HepG2 (cell line): Measurements from ENCODE around the gene DOP1B. TPM values are rescaled to one million over a fixed set of nuclear protein-coding genes. Genes with fewer than 3 reads are reported as not detected.
A peak's percentile ranks its signal among the peaks of the same experiment; 100 is the strongest.

Experiments used
- BCL6 ChIP-seq: IDR thresholded peaks from 2 replicates; pipeline ENCODE4 v1.6.1; 2016; ENCODE audit warnings: missing genetic modification reagents, missing compliant biosample characterization
- EEA1 ChIP-seq: sonication (generic); formaldehyde crosslinking; IDR thresholded peaks from 2 replicates; pipeline ENCODE4 v1.5.1; 2020; ENCODE audit warnings: mild to moderate bottlenecking, missing genetic modification reagents, borderline replicate concordance
- MED1 ChIP-seq: sonication (generic); formaldehyde crosslinking; IDR thresholded peaks from 2 replicates; pipeline ENCODE4 v1.4.0; 2020; ENCODE audit warnings: missing genetic modification reagents
- SMARCC2 ChIP-seq: fragments of 450-650 bp; IDR thresholded peaks from 2 replicates; pipeline ENCODE4 v1.6.1; 2017; ENCODE audit warnings: antibody characterized with exemption, mild to moderate bottlenecking
- TAF1 ChIP-seq: sonication (generic); formaldehyde crosslinking; IDR thresholded peaks from 2 replicates; pipeline ENCODE4 v1.4.0; 2020; ENCODE audit warnings: missing genetic modification reagents
- ZFP1 ChIP-seq: IDR thresholded peaks from 2 replicates; pipeline ENCODE4 v1.6.1; 2016
- ZMYM3 ChIP-seq: sonication (generic); formaldehyde crosslinking; IDR thresholded peaks from 2 replicates; pipeline ENCODE4 v1.5.1; 2020; ENCODE audit warnings: mild to moderate bottlenecking, missing genetic modification reagents
- ZNF224 ChIP-seq: sonication (generic); formaldehyde crosslinking; IDR thresholded peaks from 2 replicates; pipeline ENCODE4 v1.5.0; 2020; ENCODE audit warnings: mild to moderate bottlenecking, missing genetic modification reagents
- ZNF556 ChIP-seq: sonication (generic); formaldehyde crosslinking; IDR thresholded peaks from 2 replicates; pipeline ENCODE4 v1.4.0; 2020; ENCODE audit warnings: mild to moderate bottlenecking, missing genetic modification reagents, borderline replicate concordance
- ZNF619 ChIP-seq: sonication (generic); formaldehyde crosslinking; IDR thresholded peaks from 2 replicates; pipeline ENCODE4 v1.4.0; 2020; ENCODE audit warnings: mild to moderate bottlenecking, missing genetic modification reagents
- ZNF678 ChIP-seq: sonication (generic); formaldehyde crosslinking; IDR thresholded peaks from 2 replicates; pipeline ENCODE4 v1.4.0; 2020; ENCODE audit warnings: mild to moderate bottlenecking, missing genetic modification reagents
- polyA plus RNA-seq, 8 experiments: library from polyadenylated mRNA; depleted of rRNA in 3 of 8; stranded (reverse) in 7 of 8; unstranded in 1 of 8; fragments of >200 nt; fragmentation: Illumina TruSeq in 4 of 8; extraction: Trizol in 4 of 8; gene quantifications; 2 replicates each; pipeline versions ENCODE4 v1.2.1 to v1.2.3, GENCODE V29; 2011 to 2016; ENCODE audit warnings: low read depth in 4 of 8, missing spikeins in 1 of 8, mixed read lengths in 1 of 8; ENCODE audit not compliant: insufficient read depth in 1 of 8
- total RNA-seq, 5 experiments: library from RNA; depleted of rRNA; stranded (reverse); fragments of >200 nt; fragmentation: Illumina TruSeq; extraction: Trizol; gene quantifications; 2 replicates each; pipeline ENCODE4 v1.2.3, GENCODE V29; 2016; ENCODE audit warnings: low read depth in 1 of 5
- TF ChIP-seq, protein P1 (sequence below): sonication (generic); formaldehyde crosslinking; IDR thresholded peaks from 2 replicates; pipeline ENCODE4 v1.5.1; 2020; ENCODE audit warnings: mild to moderate bottlenecking, missing genetic modification reagents
- TF ChIP-seq, protein P2 (sequence below): IDR thresholded peaks from 2 replicates; pipeline ENCODE4 v1.6.1; 2016
- TF ChIP-seq, protein P3 (sequence below): sonication (generic); formaldehyde crosslinking; IDR thresholded peaks from 2 replicates; pipeline ENCODE4 v1.4.0; 2020; ENCODE audit warnings: missing genetic modification reagents
- TF ChIP-seq, protein P4 (sequence below): sonication (generic); formaldehyde crosslinking; IDR thresholded peaks from 2 replicates; pipeline ENCODE4 v1.8.0; 2022; ENCODE audit warnings: mild to moderate bottlenecking, missing genetic modification reagents, moderate library complexity
- TF ChIP-seq, protein P5 (sequence below): sonication (generic); formaldehyde crosslinking; conservative IDR thresholded peaks from 2 replicates; pipeline ENCODE4 v1.8.1; 2023; ENCODE audit warnings: missing genetic modification reagents
- TF ChIP-seq, protein P6 (sequence below): IDR thresholded peaks from 2 replicates; pipeline ENCODE4 v1.6.1; 2018; ENCODE audit warnings: missing genetic modification reagents, mild to moderate bottlenecking, missing compliant biosample characterization

DOP1B gene
- total and polyA plus RNA-seq, 2 of the 13 experiments (the other 11 are each of a cell fraction or from before 2014, with no cell fraction given), result 2.8 to 3.2 TPM

DNA sequence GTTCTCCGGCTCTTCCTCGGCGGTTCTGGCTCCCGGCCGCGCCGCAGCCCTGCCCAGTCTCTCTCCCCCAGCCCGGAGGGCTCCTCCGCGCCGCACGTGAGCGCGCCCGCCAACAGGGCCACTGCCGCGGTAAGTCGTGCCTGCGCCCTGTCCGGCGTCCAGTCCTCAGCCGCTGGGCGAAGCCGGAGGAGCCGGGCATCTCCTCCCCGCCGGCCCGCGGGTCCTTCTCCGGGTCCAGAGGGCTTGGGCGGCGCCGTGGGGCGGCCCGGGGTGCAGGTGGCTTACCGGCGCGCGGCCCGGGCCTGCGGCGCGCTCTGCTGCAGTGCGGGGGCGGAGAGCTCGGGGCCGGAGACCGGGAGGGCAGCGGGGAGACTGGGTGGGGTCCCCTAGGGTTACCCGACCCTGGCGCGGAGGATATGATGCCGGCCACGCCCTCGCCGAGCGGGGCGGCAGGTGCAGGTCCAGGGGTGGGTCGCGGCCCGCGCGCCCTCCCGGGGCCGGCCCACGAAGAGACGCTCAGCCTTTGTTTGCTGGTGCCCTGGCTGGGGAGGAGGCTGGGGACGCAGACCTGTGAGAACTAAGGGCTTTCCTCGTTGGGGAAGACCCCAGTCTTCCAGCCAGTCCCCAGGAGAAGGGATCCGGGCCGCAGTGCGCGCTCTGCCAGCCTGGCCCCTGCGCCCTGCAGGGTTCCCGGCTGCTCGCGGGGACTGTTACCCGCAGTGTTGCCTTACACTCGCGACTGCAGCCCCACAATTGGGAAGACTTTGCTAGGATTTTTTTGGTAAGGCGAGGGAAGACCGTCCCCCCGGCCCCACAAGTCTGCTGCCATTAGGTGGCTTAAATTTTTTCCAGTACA is at the start of gene DOP1B (continued):
- peak; percentile 53 for TF ChIP-seq MED1 (CRISPR knock-in tag)
- TF ChIP-seq, protein P1, sequence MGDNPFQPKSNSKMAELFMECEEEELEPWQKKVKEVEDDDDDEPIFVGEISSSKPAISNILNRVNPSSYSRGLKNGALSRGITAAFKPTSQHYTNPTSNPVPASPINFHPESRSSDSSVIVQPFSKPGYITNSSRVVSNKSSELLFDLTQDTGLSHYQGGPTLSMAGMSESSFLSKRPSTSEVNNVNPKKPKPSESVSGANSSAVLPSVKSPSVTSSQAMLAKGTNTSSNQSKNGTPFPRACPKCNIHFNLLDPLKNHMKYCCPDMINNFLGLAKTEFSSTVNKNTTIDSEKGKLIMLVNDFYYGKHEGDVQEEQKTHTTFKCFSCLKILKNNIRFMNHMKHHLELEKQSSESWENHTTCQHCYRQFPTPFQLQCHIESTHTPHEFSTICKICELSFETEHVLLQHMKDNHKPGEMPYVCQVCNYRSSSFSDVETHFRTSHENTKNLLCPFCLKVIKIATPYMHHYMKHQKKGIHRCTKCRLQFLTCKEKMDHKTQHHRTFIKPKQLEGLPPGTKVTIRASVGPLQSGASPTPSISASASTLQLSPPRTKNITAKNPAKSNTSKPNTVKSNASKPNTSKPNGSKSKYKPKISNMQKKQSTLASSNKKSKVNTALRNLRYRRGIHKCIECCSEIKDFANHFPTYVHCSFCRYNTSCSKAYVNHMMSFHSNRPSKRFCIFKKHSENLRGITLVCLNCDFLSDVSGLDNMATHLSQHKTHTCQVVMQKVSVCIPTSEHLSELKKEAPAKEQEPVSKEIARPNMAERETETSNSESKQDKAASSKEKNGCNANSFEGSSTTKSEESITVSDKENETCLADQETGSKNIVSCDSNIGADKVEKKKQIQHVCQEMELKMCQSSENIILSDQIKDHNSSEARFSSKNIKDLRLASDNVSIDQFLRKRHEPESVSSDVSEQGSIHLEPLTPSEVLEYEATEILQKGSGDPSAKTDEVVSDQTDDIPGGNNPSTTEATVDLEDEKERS (CRISPR knock-in tag), result no peak
- TF ChIP-seq, protein P2, sequence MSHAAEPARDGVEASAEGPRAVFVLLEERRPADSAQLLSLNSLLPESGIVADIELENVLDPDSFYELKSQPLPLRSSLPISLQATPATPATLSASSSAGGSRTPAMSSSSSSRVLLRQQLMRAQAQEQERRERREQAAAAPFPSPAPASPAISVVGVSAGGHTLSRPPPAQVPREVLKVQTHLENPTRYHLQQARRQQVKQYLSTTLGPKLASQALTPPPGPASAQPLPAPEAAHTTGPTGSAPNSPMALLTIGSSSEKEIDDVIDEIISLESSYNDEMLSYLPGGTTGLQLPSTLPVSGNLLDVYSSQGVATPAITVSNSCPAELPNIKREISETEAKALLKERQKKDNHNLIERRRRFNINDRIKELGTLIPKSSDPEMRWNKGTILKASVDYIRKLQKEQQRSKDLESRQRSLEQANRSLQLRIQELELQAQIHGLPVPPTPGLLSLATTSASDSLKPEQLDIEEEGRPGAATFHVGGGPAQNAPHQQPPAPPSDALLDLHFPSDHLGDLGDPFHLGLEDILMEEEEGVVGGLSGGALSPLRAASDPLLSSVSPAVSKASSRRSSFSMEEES (CRISPR knock-in tag), result no peak
- TF ChIP-seq ZNF619 (CRISPR knock-in tag), result no peak
- no peak for TF ChIP-seq ZNF224 (CRISPR knock-in tag)
- TF ChIP-seq SMARCC2, result no peak
- TF ChIP-seq, protein P3, sequence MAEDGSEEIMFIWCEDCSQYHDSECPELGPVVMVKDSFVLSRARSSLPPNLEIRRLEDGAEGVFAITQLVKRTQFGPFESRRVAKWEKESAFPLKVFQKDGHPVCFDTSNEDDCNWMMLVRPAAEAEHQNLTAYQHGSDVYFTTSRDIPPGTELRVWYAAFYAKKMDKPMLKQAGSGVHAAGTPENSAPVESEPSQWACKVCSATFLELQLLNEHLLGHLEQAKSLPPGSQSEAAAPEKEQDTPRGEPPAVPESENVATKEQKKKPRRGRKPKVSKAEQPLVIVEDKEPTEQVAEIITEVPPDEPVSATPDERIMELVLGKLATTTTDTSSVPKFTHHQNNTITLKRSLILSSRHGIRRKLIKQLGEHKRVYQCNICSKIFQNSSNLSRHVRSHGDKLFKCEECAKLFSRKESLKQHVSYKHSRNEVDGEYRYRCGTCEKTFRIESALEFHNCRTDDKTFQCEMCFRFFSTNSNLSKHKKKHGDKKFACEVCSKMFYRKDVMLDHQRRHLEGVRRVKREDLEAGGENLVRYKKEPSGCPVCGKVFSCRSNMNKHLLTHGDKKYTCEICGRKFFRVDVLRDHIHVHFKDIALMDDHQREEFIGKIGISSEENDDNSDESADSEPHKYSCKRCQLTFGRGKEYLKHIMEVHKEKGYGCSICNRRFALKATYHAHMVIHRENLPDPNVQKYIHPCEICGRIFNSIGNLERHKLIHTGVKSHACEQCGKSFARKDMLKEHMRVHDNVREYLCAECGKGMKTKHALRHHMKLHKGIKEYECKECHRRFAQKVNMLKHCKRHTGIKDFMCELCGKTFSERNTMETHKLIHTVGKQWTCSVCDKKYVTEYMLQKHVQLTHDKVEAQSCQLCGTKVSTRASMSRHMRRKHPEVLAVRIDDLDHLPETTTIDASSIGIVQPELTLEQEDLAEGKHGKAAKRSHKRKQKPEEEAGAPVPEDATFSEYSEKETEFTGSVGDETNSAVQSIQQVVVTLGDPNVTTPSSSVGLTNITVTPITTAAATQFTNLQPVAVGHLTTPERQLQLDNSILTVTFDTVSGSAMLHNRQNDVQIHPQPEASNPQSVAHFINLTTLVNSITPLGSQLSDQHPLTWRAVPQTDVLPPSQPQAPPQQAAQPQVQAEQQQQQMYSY, result no peak
- peak; percentile 79; the same call in 1 of the 2 replicates for TF ChIP-seq EEA1 (CRISPR knock-in tag)
- TF ChIP-seq TAF1 (CRISPR knock-in tag), result peak; percentile 58; the same call in 1 of the 2 replicates
- peak; percentile 54; the same call in 1 of the 2 replicates for TF ChIP-seq ZNF556 (CRISPR knock-in tag)
- TF ChIP-seq, protein P4, sequence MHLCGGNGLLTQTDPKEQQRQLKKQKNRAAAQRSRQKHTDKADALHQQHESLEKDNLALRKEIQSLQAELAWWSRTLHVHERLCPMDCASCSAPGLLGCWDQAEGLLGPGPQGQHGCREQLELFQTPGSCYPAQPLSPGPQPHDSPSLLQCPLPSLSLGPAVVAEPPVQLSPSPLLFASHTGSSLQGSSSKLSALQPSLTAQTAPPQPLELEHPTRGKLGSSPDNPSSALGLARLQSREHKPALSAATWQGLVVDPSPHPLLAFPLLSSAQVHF, result no peak
- TF ChIP-seq, protein P5, sequence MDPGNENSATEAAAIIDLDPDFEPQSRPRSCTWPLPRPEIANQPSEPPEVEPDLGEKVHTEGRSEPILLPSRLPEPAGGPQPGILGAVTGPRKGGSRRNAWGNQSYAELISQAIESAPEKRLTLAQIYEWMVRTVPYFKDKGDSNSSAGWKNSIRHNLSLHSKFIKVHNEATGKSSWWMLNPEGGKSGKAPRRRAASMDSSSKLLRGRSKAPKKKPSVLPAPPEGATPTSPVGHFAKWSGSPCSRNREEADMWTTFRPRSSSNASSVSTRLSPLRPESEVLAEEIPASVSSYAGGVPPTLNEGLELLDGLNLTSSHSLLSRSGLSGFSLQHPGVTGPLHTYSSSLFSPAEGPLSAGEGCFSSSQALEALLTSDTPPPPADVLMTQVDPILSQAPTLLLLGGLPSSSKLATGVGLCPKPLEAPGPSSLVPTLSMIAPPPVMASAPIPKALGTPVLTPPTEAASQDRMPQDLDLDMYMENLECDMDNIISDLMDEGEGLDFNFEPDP (CRISPR knock-in tag), result no peak
- TF ChIP-seq BCL6 (CRISPR knock-in tag), result no peak; the same call in 1 of the 2 replicates
- no peak for TF ChIP-seq ZFP1 (CRISPR knock-in tag)
- TF ChIP-seq, protein P6, sequence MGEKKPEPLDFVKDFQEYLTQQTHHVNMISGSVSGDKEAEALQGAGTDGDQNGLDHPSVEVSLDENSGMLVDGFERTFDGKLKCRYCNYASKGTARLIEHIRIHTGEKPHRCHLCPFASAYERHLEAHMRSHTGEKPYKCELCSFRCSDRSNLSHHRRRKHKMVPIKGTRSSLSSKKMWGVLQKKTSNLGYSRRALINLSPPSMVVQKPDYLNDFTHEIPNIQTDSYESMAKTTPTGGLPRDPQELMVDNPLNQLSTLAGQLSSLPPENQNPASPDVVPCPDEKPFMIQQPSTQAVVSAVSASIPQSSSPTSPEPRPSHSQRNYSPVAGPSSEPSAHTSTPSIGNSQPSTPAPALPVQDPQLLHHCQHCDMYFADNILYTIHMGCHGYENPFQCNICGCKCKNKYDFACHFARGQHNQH, result no peak
- no peak for TF ChIP-seq ZNF678 (CRISPR knock-in tag)
- no peak for TF ChIP-seq ZMYM3 (CRISPR knock-in tag)
